RCC 7860 (cell line): ENCODE data around the gene BNC2.

Source experiments
- DNase-seq: peaks from one replicate; pipeline ENCODE4 v3.0.0-alpha.2; 2015; ENCODE audit warnings: low spot score
- FAIRE-seq: peaks from 2 replicates; lab custom pipeline; 2012; peaks lifted over from hg19 to GRCh38; lab: Jason Lieb, UNC

Gene BNC2

GRCh38 chr9:16767366-16767765, 103.1 kb downstream of the BNC2 start:
- DNase-seq: no peak
- FAIRE-seq: no peak

GRCh38 chr9:16763946-16764345, 106.5 kb downstream of the BNC2 start:
- DNase-seq (no peak), FAIRE-seq (no peak)

DNA sequence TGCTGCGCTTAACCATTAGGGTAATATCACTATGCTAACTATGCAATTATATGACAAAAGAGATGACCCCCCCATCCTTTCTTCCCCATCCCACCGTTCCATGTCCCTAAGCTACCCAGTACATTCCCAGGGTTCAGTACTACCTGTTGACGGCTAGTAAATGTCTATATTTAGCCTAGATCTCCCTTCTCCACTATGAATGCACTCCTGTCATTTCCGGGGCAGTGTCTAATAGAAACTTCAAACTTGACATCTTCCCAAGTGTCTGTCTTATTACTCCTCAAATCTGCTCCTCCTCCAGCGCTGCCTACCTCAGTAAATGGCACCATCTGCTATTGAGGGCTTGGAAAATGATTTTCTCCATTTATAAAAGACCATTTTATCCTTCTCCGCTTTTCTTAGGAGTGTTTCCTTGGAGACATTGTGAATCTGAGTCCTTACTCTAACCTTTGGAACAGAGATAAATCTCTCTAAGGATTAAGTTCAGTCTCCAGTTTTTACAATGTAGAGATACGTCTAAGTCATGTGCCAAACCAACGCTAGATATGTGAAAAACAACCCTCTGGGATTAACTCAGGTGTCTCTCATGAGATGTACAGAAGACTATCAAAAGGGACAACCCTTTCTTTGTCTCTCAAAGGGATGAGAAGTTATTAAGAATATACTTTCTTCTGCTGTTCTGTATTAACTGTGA, 114.9 kb downstream of the BNC2 start:
- FAIRE-seq (no peak), DNase-seq (no peak)

DNA sequence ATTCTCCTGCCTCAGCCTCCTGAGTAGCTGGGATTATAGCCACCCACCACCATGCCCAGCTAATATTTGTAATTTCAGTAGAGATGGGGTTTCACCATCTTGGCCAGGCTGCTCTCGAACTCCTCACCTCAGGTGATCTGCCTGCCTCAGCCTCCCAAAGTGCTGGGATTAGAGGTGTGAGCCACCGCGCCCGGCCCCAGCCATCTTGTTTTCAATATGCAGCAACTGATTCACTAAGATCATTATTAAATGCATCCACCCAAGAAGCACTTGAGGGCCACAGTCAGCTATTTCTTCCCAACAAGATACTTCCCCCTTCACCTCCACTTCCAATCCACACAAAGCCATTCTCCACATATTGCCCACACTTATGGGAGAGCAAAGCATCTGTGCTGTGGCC, 115.8 kb downstream of the BNC2 start:
- FAIRE-seq: no peak
- DNase-seq: no peak

- DNase-seq: no peak
- FAIRE-seq: no peak
Observed at GRCh38 chr9:16753256-16753655, 117.2 kb downstream of the BNC2 start.

DNA sequence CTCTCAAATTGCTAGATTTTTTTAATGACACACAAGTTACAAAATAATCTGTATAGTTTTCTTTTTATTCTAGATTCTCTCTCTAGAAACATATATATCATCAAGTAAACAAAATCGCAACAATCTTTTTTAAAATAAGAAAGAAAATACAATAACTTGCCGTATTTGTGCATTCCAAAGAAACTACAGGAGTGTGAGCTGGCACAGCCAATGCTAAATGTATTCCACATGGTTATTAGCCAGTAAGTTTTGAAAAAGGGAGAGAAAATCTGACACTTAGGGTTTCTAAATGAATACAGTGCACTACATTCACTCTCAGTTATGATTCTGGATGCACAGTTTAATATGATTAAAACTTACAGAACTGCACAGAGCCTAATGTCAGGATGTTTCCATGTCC, 117.9 kb downstream of the BNC2 start:
- FAIRE-seq: no peak
- DNase-seq: no peak

DNA sequence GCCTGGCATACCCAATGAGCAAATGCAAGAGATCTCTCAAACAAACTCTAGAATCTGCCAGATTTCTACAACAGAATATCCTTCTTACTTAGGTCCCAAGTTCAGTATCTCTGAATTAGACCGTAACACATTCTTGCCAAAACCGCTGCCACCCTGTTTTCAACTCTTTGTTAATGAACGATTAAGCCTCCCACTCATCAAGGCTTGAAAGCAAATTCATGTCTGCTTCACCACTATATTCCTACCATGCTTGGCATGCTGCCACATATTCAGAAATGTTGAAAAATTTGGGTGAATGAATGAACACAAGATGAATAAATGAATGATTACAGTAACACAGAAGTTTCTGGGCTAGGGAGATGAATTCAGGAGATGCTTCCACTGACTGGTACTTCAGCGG, 119.9 kb downstream of the BNC2 start:
- DNase-seq (no peak), FAIRE-seq (no peak)

DNA sequence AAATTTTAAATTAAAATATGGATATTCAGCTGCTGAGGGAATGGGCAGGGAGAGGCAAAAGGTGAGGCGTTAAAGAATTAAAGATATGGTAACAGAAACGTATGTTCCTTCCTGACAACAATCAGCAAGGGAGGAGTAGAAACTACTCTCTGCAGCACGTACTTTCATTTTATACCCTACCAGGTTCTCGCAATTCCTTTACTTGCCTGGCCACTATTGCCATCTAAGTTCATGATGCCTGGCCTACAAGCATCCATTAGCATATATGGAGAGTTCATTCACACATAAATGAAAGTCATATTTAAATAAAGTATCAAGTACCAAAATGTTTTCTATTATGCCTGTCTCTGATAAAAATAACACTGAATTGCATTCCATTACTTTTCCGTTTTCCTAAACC, 125.1 kb downstream of the BNC2 start:
- FAIRE-seq: no peak
- no peak for DNase-seq

DNA sequence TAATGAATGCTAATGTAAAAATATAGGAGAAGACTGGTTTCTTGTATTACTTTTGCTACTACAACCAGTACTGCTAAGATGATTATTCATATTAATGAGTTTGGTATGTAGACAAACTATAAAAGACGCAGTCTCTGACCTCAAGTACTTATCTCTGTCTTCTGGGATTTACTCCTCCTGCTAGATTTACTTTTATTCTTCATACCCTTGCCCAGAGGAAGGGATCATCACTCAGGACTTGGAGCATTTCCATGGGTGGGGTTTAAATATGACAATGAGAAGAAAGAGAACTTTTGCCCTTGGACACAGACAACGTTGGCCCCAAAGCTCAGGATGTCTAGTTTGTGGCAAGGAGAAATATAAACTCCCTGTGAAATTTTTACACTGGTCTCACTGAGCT, 126.1 kb downstream of the BNC2 start:
- FAIRE-seq: no peak
- DNase-seq: no peak

DNA sequence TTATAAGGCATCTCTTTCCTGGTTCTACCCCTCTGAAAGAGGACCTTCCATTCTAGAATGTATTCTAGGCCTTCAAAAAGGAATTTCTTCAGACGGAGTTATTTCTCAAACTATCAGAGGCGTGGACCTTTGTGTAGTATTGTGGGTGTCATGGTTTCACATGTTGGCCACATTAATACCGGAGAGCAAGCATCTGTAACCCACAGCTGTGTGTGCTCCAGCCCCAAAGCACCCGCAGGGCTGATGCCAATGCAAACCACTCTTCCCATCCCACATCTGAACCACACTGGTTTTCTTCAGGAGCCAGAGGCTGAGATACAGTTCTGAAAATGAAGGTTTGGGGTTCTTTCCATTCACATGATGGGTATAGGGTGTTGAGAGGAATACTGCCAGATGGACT, 127.1 kb downstream of the BNC2 start:
- no peak for DNase-seq
- no peak for FAIRE-seq

- FAIRE-seq (no peak), DNase-seq (no peak)
Observed at GRCh38 chr9:16735001-16735400, 135.5 kb downstream of the BNC2 start.

DNA sequence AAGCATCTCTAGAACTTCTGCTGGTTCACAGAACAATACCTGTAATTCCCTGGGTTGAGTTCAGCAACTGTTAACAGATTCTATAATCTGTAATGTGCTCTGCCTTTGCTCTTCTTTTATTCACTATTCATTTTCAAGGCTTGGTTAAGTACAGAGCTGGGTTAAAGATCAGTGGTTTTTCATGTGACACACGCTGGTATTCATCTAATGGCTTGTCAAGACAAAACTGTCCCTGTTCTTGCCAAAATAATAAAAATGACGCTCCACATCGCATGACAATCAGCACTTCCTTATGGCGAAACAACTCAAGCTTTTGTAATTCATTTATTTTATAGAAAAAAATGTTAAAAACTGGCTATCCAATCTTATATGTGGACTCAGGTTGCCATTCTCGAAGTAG, 137.9 kb downstream of the BNC2 start:
- FAIRE-seq: no peak
- no peak for DNase-seq

- FAIRE-seq: no peak
- no peak for DNase-seq
Observed at GRCh38 chr9:16730162-16730561, 140.3 kb downstream of the BNC2 start.

DNA sequence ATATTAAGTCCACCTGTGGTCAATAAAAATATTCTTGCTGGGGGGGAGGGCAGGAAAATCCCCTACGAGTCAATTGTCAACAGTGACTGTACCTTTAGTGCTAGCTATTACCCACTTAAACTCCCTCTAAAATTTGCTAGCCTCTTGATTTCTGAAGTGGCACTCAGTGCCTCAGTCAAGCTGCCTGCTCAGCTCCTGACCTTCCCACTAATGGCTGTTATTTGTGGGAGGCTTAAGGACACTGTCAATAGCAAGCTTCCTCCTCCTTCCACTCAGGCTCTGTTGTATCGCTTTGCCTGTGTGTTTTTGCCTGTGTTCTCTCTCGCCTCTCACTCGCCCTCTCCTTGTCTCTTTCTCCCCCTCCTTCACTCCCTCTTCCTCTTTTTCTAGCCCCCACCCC, 140.8 kb downstream of the BNC2 start:
- DNase-seq (no peak), FAIRE-seq (no peak)

GRCh38 chr9:16728137-16728508, 142.3 kb downstream of the BNC2 start:
- DNase-seq (peak; percentile 12), FAIRE-seq (no peak)

- FAIRE-seq: no peak
- DNase-seq: no peak
Observed at GRCh38 chr9:16727452-16728136, 142.9 kb downstream of the BNC2 start.

- DNase-seq: peak; percentile 64
- peak; percentile 65 for FAIRE-seq
Observed at GRCh38 chr9:16726718-16727451, 143.6 kb downstream of the BNC2 start.

- FAIRE-seq (no peak), DNase-seq (peak; percentile 42)
Observed at GRCh38 chr9:16726029-16726428, 144.4 kb downstream of the BNC2 start.

GRCh38 chr9:16725066-16725465, 145.4 kb downstream of the BNC2 start:
- no peak for DNase-seq
- FAIRE-seq: no peak

GRCh38 chr9:16721972-16722371, 148.5 kb downstream of the BNC2 start:
- DNase-seq (peak; percentile 83), FAIRE-seq (peak; percentile 80)

DNA sequence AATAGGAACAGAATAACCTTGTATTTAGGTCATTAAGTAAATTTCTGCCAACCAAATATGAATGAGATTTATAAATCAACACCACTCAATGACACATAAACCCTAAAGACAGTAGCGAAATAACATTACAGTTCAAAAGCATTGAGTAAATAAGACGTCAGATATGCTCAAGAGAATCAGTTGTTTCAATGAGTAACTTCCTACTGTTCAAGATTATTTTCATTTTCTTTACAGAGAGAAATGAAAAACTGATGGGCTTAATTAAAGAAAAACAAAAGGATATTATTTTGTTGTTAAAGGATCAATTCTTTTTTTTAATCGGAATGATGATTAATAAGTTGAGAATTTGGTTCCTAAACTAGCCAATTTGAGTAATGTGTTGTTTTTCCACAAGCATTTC, 150.1 kb downstream of the BNC2 start:
- no peak for DNase-seq
- FAIRE-seq: peak; percentile 4

DNA sequence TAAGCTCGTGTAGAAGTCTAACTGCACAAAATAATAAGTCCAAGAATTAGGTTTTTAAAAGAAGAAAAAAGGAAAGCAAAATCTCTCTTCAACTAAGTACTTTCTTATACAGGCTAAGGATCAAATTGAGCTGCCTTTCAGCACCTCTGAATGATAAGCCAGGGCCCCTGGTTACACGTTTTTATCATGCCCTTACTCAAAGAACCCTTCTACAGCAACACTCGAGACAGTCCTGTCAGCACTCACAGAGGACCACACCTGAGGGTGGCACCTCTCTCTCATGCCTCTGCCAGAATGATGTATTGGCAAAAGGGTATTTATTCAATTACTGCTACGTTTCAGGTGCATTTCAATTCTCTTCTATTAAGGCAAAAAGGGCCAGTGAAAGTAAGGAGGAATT, 150.5 kb downstream of the BNC2 start:
- no peak for DNase-seq
- FAIRE-seq: no peak
